WERI-Rb-1 (cell line): ENCODE data around the gene CEACAM5.
"Not testable (repeated sequence)": the region's sequence is repeated elsewhere in the genome, so short reads cannot be mapped to it uniquely, and the experiment has no call there.

Experiments
- DNase-seq: peaks from one replicate; pipeline ENCODE4 v3.0.0-alpha.2; 2020
- H3K27ac ChIP-seq: fragments of 250-450 bp; sonication (Bioruptor Pico); 2 replicates; pipeline ENCODE4 v1.5.1; 2020; ENCODE audit warnings: mild to moderate bottlenecking, moderate library complexity
- H3K27me3 ChIP-seq: fragments of 250-450 bp; sonication (Bioruptor Pico); 2 replicates; pipeline ENCODE4 v1.5.1; 2021; ENCODE audit warnings: mild to moderate bottlenecking, low read depth, moderate library complexity; ENCODE audit not compliant: insufficient read depth, severe bottlenecking
- H3K36me3 ChIP-seq: fragments of 250-450 bp; sonication (Bioruptor Pico); 2 replicates; pipeline ENCODE4 v1.5.1; 2020; ENCODE audit warnings: mild to moderate bottlenecking, moderate library complexity
- H3K4me3 ChIP-seq: 2 replicates; pipeline ENCODE4 v1.5.1; 2011; ENCODE audit warnings: low read depth, mild to moderate bottlenecking, control low read depth, low read length
- H3K9me3 ChIP-seq: fragments of 250-450 bp; sonication (Bioruptor Pico); 2 replicates; pipeline ENCODE4 v1.5.1; 2021; ENCODE audit warnings: mild to moderate bottlenecking, moderate library complexity; ENCODE audit not compliant: severe bottlenecking
- CTCF ChIP-seq: IDR thresholded peaks from 2 replicates; pipeline ENCODE4 v1.5.1; 2011; ENCODE audit warnings: low read depth, mild to moderate bottlenecking, control low read depth, inconsistent platforms, low read length

Gene CEACAM5

GRCh38 chr19:41746593-41747227 is 38.3 kb downstream of the CEACAM5 start:
- no peak overlapping the region for H3K4me3 ChIP-seq
- peak; percentile 66 for DNase-seq
- H3K36me3 ChIP-seq = no peaks in the 10 kb centered on the region
- peaks cover 54% of the 10 kb centered on the region for H3K27me3 ChIP-seq
- no peaks in the 10 kb centered on the region for H3K9me3 ChIP-seq
- no peak overlapping the region for H3K27ac ChIP-seq
- peak; percentile 63 for TF ChIP-seq CTCF

GRCh38 chr19:41748012-41748411 is 39.6 kb downstream of the CEACAM5 start:
- H3K27ac ChIP-seq = no peak overlapping the region
- H3K4me3 ChIP-seq = no peak overlapping the region
- peaks cover 54% of the 10 kb centered on the region for H3K27me3 ChIP-seq
- no peak for DNase-seq
- TF ChIP-seq CTCF = no peak
- no peaks in the 10 kb centered on the region for H3K36me3 ChIP-seq
- H3K9me3 ChIP-seq = no peaks in the 10 kb centered on the region

- H3K4me3 ChIP-seq, H3K9me3 ChIP-seq, H3K36me3 ChIP-seq, H3K27ac ChIP-seq, DNase-seq: not testable (repeated sequence)
- peaks cover 52% of the 10 kb centered on the region for H3K27me3 ChIP-seq
Measured at GRCh38 chr19:41750248-41751134, 42.1 kb downstream of the CEACAM5 start.

GRCh38 chr19:41753159-41753558 is 44.7 kb downstream of the CEACAM5 start:
- Histone ChIP-seq H3K36me3 (no peaks in the 10 kb centered on the region), H3K4me3 (no peak overlapping the region), H3K27ac (no peak overlapping the region), H3K27me3 (peaks cover 40% of the 10 kb centered on the region), H3K9me3 (no peaks in the 10 kb centered on the region)
- peak; percentile 74 for TF ChIP-seq CTCF
- DNase-seq = peak; percentile 70

- Histone ChIP-seq H3K27me3 (peaks cover 38% of the 10 kb centered on the region), H3K4me3 (no peak overlapping the region), H3K36me3 (no peaks in the 10 kb centered on the region), H3K9me3 (no peaks in the 10 kb centered on the region), H3K27ac (no peak overlapping the region)
- peak; percentile 55 for TF ChIP-seq CTCF
- DNase-seq = peak; percentile 67
Measured at GRCh38 chr19:41753936-41754529, 45.6 kb downstream of the CEACAM5 start.

- no peak within 1 kb of the TSS for H3K4me3 ChIP-seq
- no peaks in the 10 kb centered on the region for H3K9me3 ChIP-seq
- no peak for TF ChIP-seq CTCF
- H3K27ac ChIP-seq = no peak within 1 kb of the TSS
- no peaks in the 10 kb centered on the region for H3K36me3 ChIP-seq
- no peak for DNase-seq
- peaks cover 47% of the 10 kb centered on the region for H3K27me3 ChIP-seq
Measured at GRCh38 chr19:41755328-41755913, 47.0 kb downstream of the CEACAM5 start, which contains the start of gene CEACAM6. TSS of gene CEACAM6 (plus strand) at chr19:41755530. CDS start at chr19:41755639, 109 bp downstream.
